ENCODE measurements around the gene WIPI1. TPM values are rescaled to one million over a fixed set of nuclear protein-coding genes. Genes with fewer than 3 reads are reported as not detected.

WIPI1 gene
- total RNA-seq, 1 experiment from 2014 or later, result 49.5 TPM

- no peak for DNase-seq (ENCODE audit: low read depth)
Measured at GRCh38 chr17:68439656-68440290, 17.5 kb downstream of the WIPI1 start.

- peak; percentile 30 for DNase-seq (ENCODE audit: low read depth)
Measured at GRCh38 chr17:68437979-68438822, 19.1 kb downstream of the WIPI1 start.

GRCh38 chr17:68435876-68436842 is 21.1 kb downstream of the WIPI1 start:
- DNase-seq (ENCODE audit: low read depth), result peak; percentile 87

GRCh38 chr17:68435361-68435760 is 21.9 kb downstream of the WIPI1 start:
- DNase-seq (ENCODE audit: low read depth), result no peak

- DNase-seq (ENCODE audit: low read depth), result no peak
Measured at GRCh38 chr17:68433911-68434508, 23.3 kb downstream of the WIPI1 start.

GRCh38 chr17:68433211-68433610 is 24.1 kb downstream of the WIPI1 start:
- DNase-seq (ENCODE audit: low read depth), result no peak

GRCh38 chr17:68432086-68432864 is 25.0 kb downstream of the WIPI1 start:
- DNase-seq (ENCODE audit: low read depth), result no peak

GRCh38 chr17:68431661-68432071 is 25.6 kb downstream of the WIPI1 start:
- DNase-seq (ENCODE audit: low read depth), result peak; percentile 28

- no peak for DNase-seq (ENCODE audit: low read depth)
Measured at GRCh38 chr17:68431045-68431608, 26.2 kb downstream of the WIPI1 start.

GRCh38 chr17:68429881-68430280 is 27.4 kb downstream of the WIPI1 start:
- DNase-seq (ENCODE audit: low read depth), result no peak

- no peak for DNase-seq (ENCODE audit: low read depth)
Measured at GRCh38 chr17:68428498-68429172, 28.7 kb downstream of the WIPI1 start.

- DNase-seq (ENCODE audit: low read depth), result no peak
Measured at GRCh38 chr17:68427575-68427974, 29.7 kb downstream of the WIPI1 start.

- DNase-seq (ENCODE audit: low read depth), result no peak
Measured at GRCh38 chr17:68425979-68426378, 31.3 kb downstream of the WIPI1 start.

- DNase-seq (ENCODE audit: low read depth), result no peak
Measured at GRCh38 chr17:68424861-68425260, 32.4 kb downstream of the WIPI1 start.

GRCh38 chr17:68424203-68424602 is 33.1 kb downstream of the WIPI1 start:
- no peak for DNase-seq (ENCODE audit: low read depth)

GRCh38 chr17:68423251-68423650 is 34.0 kb downstream of the WIPI1 start:
- DNase-seq (ENCODE audit: low read depth), result no peak

- DNase-seq (ENCODE audit: low read depth), result no peak
Measured at GRCh38 chr17:68422821-68423220, 34.5 kb downstream of the WIPI1 start.

- no peak for DNase-seq (ENCODE audit: low read depth)
Measured at GRCh38 chr17:68421486-68421885, 35.8 kb downstream of the WIPI1 start.

- no peak for DNase-seq (ENCODE audit: low read depth)
Measured at GRCh38 chr17:68420065-68420464, 37.2 kb downstream of the WIPI1 start.

GRCh38 chr17:68418876-68419275 is 38.4 kb downstream of the WIPI1 start:
- DNase-seq (ENCODE audit: low read depth), result no peak
